Transverse colon (tissue), 4 donors: Measurements from ENCODE around the gene FAM120AOS. TPM values are rescaled to one million over a fixed set of nuclear protein-coding genes. Genes with fewer than 3 reads are reported as not detected.
"Not testable (repeated sequence)": the region's sequence is repeated elsewhere in the genome, so short reads cannot be mapped to it uniquely, and the experiment has no call there.

Source experiments
- DNase-seq: peaks from one replicate; pipeline ENCODE4 v3.0.0-alpha.2; 2019
- H3K27ac ChIP-seq, 4 donors: fragments of 200-600 bp; sonication (generic); 2 replicates each; pipeline ENCODE4 v1.5.1; 2016 to 2018; ENCODE audit warnings: inconsistent platforms in 4 of 4
- H3K27me3 ChIP-seq: fragments of 200-600 bp; sonication (generic); 2 replicates; pipeline ENCODE4 v1.5.1; 2017; ENCODE audit warnings: inconsistent platforms
- H3K36me3 ChIP-seq, 4 donors: fragments of 200-600 bp; sonication (generic); 2 replicates each; pipeline ENCODE4 v1.5.1; 2017 to 2019; ENCODE audit warnings: inconsistent platforms in 4 of 4
- H3K4me1 ChIP-seq, 4 donors: fragments of 200-600 bp; sonication (generic); 2 replicates each; pipeline ENCODE4 v1.5.1; 2017 to 2020; ENCODE audit warnings: inconsistent platforms in 4 of 4
- H3K4me3 ChIP-seq, 4 donors: fragments of 200-600 bp; sonication (generic); 1 replicate in 1 of 4; 2 replicates in 3 of 4; pipeline versions ENCODE4 v1.5.1 to v1.6.1; 2017 to 2019; ENCODE audit warnings: inconsistent platforms in 4 of 4
- H3K9me3 ChIP-seq, 2 donors: fragments of 200-600 bp; sonication (generic); 2 replicates each; pipeline ENCODE4 v1.5.1; 2017 to 2019; ENCODE audit warnings: inconsistent platforms in 2 of 2
- CTCF ChIP-seq, 5 experiments: fragments of 200-600 bp in 3 of 5; fragments of 450-650 bp in 2 of 5; sonication (generic) in 3 of 5; IDR thresholded peaks; 1 replicate in 2 of 5; 2 replicates in 3 of 5; pipeline ENCODE4 v1.5.1; 2016 to 2017; ENCODE audit warnings: antibody characterized with exemption in 5 of 5, inconsistent platforms in 3 of 5, mild to moderate bottlenecking in 2 of 5, moderate library complexity in 1 of 5
- EP300 ChIP-seq: sonication (generic); formaldehyde crosslinking; IDR thresholded peaks from one replicate; pipeline ENCODE4 v1.6.1; 2017; ENCODE audit warnings: antibody characterized with exemption, low read depth
- POLR2A ChIP-seq: fragments of 450-650 bp; IDR thresholded peaks from one replicate; pipeline ENCODE4 v1.6.1; 2016; ENCODE audit warnings: antibody characterized with exemption, mild to moderate bottlenecking, moderate library complexity
- POLR2AphosphoS5 ChIP-seq, 3 donors: sonication (generic); formaldehyde crosslinking; IDR thresholded peaks; one replicate each; pipeline ENCODE4 v1.6.1; 2016; ENCODE audit warnings: antibody characterized with exemption in 3 of 3
- WGBS, 2 donors: methylation state at CpG; one replicate each; pipeline ENCODE4 v1.1.5; 2018; ENCODE audit warnings: low coverage in 1 of 2; 5-methylcytosine and 5-hydroxymethylcytosine counted together
- in situ Hi-C, 4 donors: fragments of 200-750 bp; cut with MboI; loops; one replicate each; pipeline versions ENCODE4 v1.15.0 to v1.15.1; 2017; ENCODE audit warnings: low sequenced_read_pairs in 3 of 4, low pct_ligation_motif_present in 1 of 4, low pct_unique_long_range_greater_than_20kb in 1 of 4
- intact Hi-C: fragments of 100-400 bp; cut with DNase I; formaldehyde crosslinking; loops from one replicate; pipeline ENCODE4 v1.15.1; 2023; ENCODE audit warnings: low total_unique reads
- total RNA-seq, 4 donors: library from RNA; depleted of rRNA; stranded (reverse); fragments of >200 nt; gene quantifications; one replicate each; pipeline ENCODE4 v1.1.0, GENCODE V29; 2016

The FAM120AOS gene
- total RNA-seq, 4 donors from 2014 or later: 68.9 to 108 (median 86.4) TPM

- no peaks in the 10 kb centered on the region for H3K27me3 ChIP-seq
- in situ Hi-C loops (loop anchor here in 1 of 4 donors (10.0 kb wide), 1 partner anchor 114 kb away; no protein-coding TSS in a partner anchor), intact Hi-C loops (loop anchor here (5.0 kb wide), 1 partner anchor 116 kb away; no protein-coding TSS in a partner anchor)
- peak; percentile 79 for DNase-seq
- WGBS, 2 donors: 1% methylated on average over 32 of the region's 100 CpGs; no CpG with 5 or more reads in 1 of the 2 donors
- peaks cover 29 to 44% (median 35%) of the 10 kb centered on the region in 4 donors for H3K4me1 ChIP-seq
- peaks cover 0 to 23% (median 9%) of the 10 kb centered on the region in 4 donors for H3K36me3 ChIP-seq
- peak within 1 kb of the TSS; percentile 97 to 100 (median 98) for H3K27ac ChIP-seq
- no peak for TF ChIP-seq EP300
- TF ChIP-seq POLR2AphosphoS5 (IDR thresholded peaks at IDR 0.05): peak in 2 of 3 donors; percentile 88
- TF ChIP-seq POLR2A: peak; percentile 86
- no peak for TF ChIP-seq CTCF (IDR thresholded peaks at IDR 0.05)
- H3K4me3 ChIP-seq: peak within 1 kb of the TSS; percentile 63 to 85 (median 78)
- H3K9me3 ChIP-seq: no peaks in the 10 kb centered on the region
Observed at GRCh38 chr9:93450945-93451815, 2.2 kb downstream of the FAM120AOS start, which contains the start of gene FAM120A. Gene FAM120A, plus strand, starts transcription at chr9:93451685. Its CDS starts 231 bp downstream, at chr9:93451916.

- Histone ChIP-seq H3K36me3 (peaks cover 0 to 27% (median 10%) of the 10 kb centered on the region in 4 donors), H3K4me3 (no peak overlapping the region), H3K27me3 (no peaks in the 10 kb centered on the region), H3K4me1 (peaks cover 11 to 20% (median 13%) of the 10 kb centered on the region in 4 donors), H3K9me3 (no peaks in the 10 kb centered on the region), H3K27ac (no peak overlapping the region)
- TF ChIP-seq EP300 (no peak), POLR2A (no peak), CTCF (IDR thresholded peaks at IDR 0.05) (no peak), POLR2AphosphoS5 (IDR thresholded peaks at IDR 0.05) (no peak)
- DNase-seq: no peak
- in situ Hi-C loops: loop anchor here in 1 of 4 donors (25.0 kb wide), 1 partner anchor 285 kb away; no protein-coding TSS in a partner anchor
- intact Hi-C loops: no loop called here
- WGBS, 2 donors: 97 to 100% methylated on average over 2 to 4 of the region's 4 CpGs
Observed at GRCh38 chr9:93447655-93448054, 5.7 kb downstream of the FAM120AOS start.

- no peak for DNase-seq
- Histone ChIP-seq H3K27ac (no peak overlapping the region), H3K4me1 (peaks cover 11 to 20% (median 13%) of the 10 kb centered on the region in 4 donors), H3K27me3 (no peaks in the 10 kb centered on the region), H3K4me3 (no peak overlapping the region), H3K9me3 (no peaks in the 10 kb centered on the region), H3K36me3 (peaks cover 0 to 27% (median 10%) of the 10 kb centered on the region in 4 donors)
- TF ChIP-seq POLR2A: no peak
- no peak for TF ChIP-seq EP300
- no peak for TF ChIP-seq CTCF (IDR thresholded peaks at IDR 0.05)
- WGBS, 2 donors: 80% methylated on average over 1 to 3 of the region's 3 CpGs
- intact Hi-C loops: no loop called here
- in situ Hi-C loops: loop anchor here in 1 of 4 donors (25.0 kb wide), 1 partner anchor 284 kb away; no protein-coding TSS in a partner anchor
Observed at GRCh38 chr9:93446073-93446472, 7.3 kb downstream of the FAM120AOS start.

GRCh38 chr9:93440896-93441580 lies 12.3 kb downstream of the FAM120AOS start:
- Histone ChIP-seq H3K27me3 (no peaks in the 10 kb centered on the region), H3K4me1 (no peaks in the 10 kb centered on the region), H3K9me3 (no peaks in the 10 kb centered on the region), H3K27ac (no peak overlapping the region), H3K4me3 (no peak overlapping the region), H3K36me3 (peaks cover 0 to 3% (median 0%) of the 10 kb centered on the region in 4 donors)
- in situ Hi-C loops (loop anchor here in 1 of 4 donors (25.0 kb wide), 1 partner anchor 279 kb away; no protein-coding TSS in a partner anchor), intact Hi-C loops (no loop called here)
- no peak for DNase-seq
- 91 to 100% methylated on average over 2 to 8 of the region's 8 CpGs for WGBS, 2 donors
- TF ChIP-seq POLR2A (no peak), EP300 (no peak)

- 91 to 98% methylated on average over 6 of the region's 6 CpGs for WGBS, 2 donors
- H3K9me3 ChIP-seq, H3K27me3 ChIP-seq, DNase-seq, H3K27ac ChIP-seq, intact Hi-C loops, H3K4me3 ChIP-seq, H3K4me1 ChIP-seq, H3K36me3 ChIP-seq: not testable (repeated sequence)
- in situ Hi-C loops: loop anchor here in 1 of 4 donors (25.0 kb wide), 1 partner anchor 277 kb away; no protein-coding TSS in a partner anchor
Observed at GRCh38 chr9:93439301-93439700, 14.1 kb downstream of the FAM120AOS start.
